Measurements from ENCODE around the gene APOD. TPM values are rescaled to one million over a fixed set of nuclear protein-coding genes. Genes with fewer than 3 reads are reported as not detected.

The APOD gene
- total RNA-seq, 1 experiment from 2014 or later, result not detected

DNA sequence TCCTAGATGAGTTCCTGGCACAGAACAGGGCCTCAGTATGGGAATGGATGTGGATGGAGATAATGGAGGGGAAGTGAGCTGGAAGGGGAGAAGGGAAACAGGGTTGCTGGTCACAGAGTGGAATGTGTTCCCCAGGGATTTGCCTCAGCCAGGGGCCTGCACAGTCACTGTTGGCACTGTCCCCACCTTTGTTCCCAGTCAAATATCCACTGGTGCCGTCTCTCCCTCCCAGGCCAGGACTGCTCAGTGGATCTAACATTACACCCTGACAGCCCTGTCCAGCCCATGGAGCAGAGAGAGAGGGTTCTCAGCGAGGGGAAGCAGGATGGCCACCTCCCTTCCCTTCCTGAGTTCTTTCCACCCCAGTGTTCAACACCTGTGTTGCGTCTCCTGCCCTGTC is 39.1 kb downstream of the APOD start:
- intact Hi-C loops (cut with micrococcal nuclease; ENCODE audit: unreplicated experiment) (no loop called here), in situ Hi-C loops (cut with HindIII; ENCODE audit: low pct_unique_long_range_greater_than_20kb, low sequenced_read_pairs) (no loop called here)
- H3K9me3 ChIP-seq (ENCODE audit: control insufficient read depth, insufficient read depth, low read depth, low read length), result no peaks in the 10 kb centered on the region
- no peak for DNase-seq (ENCODE audit: low read depth, low spot score)
- no peaks in the 10 kb centered on the region for H3K27me3 ChIP-seq (ENCODE audit: control insufficient read depth, insufficient read depth, low read length)
- POLR2A ChIA-PET, result no interaction called here
- H3K36me3 ChIP-seq (ENCODE audit: control insufficient read depth, insufficient read depth, low read length), result no peaks in the 10 kb centered on the region
- no peak for ATAC-seq
- H3K27ac ChIP-seq (ENCODE audit: low read length), result no peak overlapping the region
- no peak for TF ChIP-seq TCF7L2 (IDR thresholded peaks at IDR 0.05; ENCODE audit: low read depth, low read length)
- TF ChIP-seq POLR2AphosphoS5 (IDR thresholded peaks at IDR 0.05; ENCODE audit: low read depth, low read length), result no peak
- TF ChIP-seq, protein P1, sequence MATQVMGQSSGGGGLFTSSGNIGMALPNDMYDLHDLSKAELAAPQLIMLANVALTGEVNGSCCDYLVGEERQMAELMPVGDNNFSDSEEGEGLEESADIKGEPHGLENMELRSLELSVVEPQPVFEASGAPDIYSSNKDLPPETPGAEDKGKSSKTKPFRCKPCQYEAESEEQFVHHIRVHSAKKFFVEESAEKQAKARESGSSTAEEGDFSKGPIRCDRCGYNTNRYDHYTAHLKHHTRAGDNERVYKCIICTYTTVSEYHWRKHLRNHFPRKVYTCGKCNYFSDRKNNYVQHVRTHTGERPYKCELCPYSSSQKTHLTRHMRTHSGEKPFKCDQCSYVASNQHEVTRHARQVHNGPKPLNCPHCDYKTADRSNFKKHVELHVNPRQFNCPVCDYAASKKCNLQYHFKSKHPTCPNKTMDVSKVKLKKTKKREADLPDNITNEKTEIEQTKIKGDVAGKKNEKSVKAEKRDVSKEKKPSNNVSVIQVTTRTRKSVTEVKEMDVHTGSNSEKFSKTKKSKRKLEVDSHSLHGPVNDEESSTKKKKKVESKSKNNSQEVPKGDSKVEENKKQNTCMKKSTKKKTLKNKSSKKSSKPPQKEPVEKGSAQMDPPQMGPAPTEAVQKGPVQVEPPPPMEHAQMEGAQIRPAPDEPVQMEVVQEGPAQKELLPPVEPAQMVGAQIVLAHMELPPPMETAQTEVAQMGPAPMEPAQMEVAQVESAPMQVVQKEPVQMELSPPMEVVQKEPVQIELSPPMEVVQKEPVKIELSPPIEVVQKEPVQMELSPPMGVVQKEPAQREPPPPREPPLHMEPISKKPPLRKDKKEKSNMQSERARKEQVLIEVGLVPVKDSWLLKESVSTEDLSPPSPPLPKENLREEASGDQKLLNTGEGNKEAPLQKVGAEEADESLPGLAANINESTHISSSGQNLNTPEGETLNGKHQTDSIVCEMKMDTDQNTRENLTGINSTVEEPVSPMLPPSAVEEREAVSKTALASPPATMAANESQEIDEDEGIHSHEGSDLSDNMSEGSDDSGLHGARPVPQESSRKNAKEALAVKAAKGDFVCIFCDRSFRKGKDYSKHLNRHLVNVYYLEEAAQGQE (IDR thresholded peaks at IDR 0.05; ENCODE audit: insufficient read depth in 1 of 2, low read depth in 2 of 2, low read length in 1 of 2), result no peak
- TF ChIP-seq, protein P2, sequence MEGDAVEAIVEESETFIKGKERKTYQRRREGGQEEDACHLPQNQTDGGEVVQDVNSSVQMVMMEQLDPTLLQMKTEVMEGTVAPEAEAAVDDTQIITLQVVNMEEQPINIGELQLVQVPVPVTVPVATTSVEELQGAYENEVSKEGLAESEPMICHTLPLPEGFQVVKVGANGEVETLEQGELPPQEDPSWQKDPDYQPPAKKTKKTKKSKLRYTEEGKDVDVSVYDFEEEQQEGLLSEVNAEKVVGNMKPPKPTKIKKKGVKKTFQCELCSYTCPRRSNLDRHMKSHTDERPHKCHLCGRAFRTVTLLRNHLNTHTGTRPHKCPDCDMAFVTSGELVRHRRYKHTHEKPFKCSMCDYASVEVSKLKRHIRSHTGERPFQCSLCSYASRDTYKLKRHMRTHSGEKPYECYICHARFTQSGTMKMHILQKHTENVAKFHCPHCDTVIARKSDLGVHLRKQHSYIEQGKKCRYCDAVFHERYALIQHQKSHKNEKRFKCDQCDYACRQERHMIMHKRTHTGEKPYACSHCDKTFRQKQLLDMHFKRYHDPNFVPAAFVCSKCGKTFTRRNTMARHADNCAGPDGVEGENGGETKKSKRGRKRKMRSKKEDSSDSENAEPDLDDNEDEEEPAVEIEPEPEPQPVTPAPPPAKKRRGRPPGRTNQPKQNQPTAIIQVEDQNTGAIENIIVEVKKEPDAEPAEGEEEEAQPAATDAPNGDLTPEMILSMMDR (IDR thresholded peaks at IDR 0.05), result no peak
- no peak for TF ChIP-seq SIN3A (IDR thresholded peaks at IDR 0.05; ENCODE audit: borderline replicate concordance, insufficient read depth, low read depth, low read length)
- peaks cover 22% of the 10 kb centered on the region for H3K4me1 ChIP-seq (ENCODE audit: control insufficient read depth, insufficient read depth, low read length)
- no TSS peak for BruUV-seq (replicated peaks)
- CTCF ChIA-PET, result no interaction called here
- H3K4me3 ChIP-seq (ENCODE audit: low read depth in 2 of 2, low read length in 2 of 2), result no peak overlapping the region

DNA sequence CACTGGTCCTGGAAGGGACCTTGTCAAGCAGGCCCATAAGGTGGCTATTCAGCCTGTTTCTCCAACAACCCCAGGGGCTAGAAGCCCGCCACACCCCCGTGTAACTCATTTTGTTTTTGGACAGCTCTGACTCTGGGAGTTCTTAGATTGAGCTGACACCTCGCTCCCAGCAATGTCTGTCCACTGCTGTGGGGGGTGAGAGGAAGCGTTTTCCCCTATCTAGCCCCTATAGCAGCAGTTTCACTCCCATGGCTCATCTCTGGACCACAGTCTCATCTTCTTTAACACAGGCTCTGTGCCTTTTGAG is 39.6 kb downstream of the APOD start:
- no peaks in the 10 kb centered on the region for H3K9me3 ChIP-seq (ENCODE audit: control insufficient read depth, insufficient read depth, low read depth, low read length)
- peak overlapping the region in 1 of 2 experiments; percentile 95; a peak in 1 of 4 replicates for H3K4me3 ChIP-seq (ENCODE audit: low read depth in 2 of 2, low read length in 2 of 2)
- TF ChIP-seq POLR2AphosphoS5 (IDR thresholded peaks at IDR 0.05; ENCODE audit: low read depth, low read length) (no peak), TCF7L2 (IDR thresholded peaks at IDR 0.05; ENCODE audit: low read depth, low read length) (no peak), SIN3A (IDR thresholded peaks at IDR 0.05; ENCODE audit: borderline replicate concordance, insufficient read depth, low read depth, low read length) (no peak)
- TF ChIP-seq, protein P1 (IDR thresholded peaks at IDR 0.05; ENCODE audit: insufficient read depth in 1 of 2, low read depth in 2 of 2, low read length in 1 of 2), result no peak
- TF ChIP-seq, protein P2 (IDR thresholded peaks at IDR 0.05), result no peak
- no peak for ATAC-seq
- ChIA-PET POLR2A (no interaction called here), CTCF (no interaction called here)
- DNase-seq (ENCODE audit: low read depth, low spot score), result no peak
- no peaks in the 10 kb centered on the region for H3K36me3 ChIP-seq (ENCODE audit: control insufficient read depth, insufficient read depth, low read length)
- peaks cover 26% of the 10 kb centered on the region for H3K4me1 ChIP-seq (ENCODE audit: control insufficient read depth, insufficient read depth, low read length)
- BruUV-seq (replicated peaks), result no TSS peak
- in situ Hi-C loops (cut with HindIII; ENCODE audit: low pct_unique_long_range_greater_than_20kb, low sequenced_read_pairs), result no loop called here
- intact Hi-C loops (cut with micrococcal nuclease; ENCODE audit: unreplicated experiment), result no loop called here
- H3K27ac ChIP-seq (ENCODE audit: low read length), result no peak overlapping the region
- no peaks in the 10 kb centered on the region for H3K27me3 ChIP-seq (ENCODE audit: control insufficient read depth, insufficient read depth, low read length)

Measured in Panc1 (cell line).